Measurements from ENCODE around the gene ATE1. TPM values are rescaled to one million over a fixed set of nuclear protein-coding genes. Genes with fewer than 3 reads are reported as not detected.
"Not testable (repeated sequence)": the region's sequence is repeated elsewhere in the genome, so short reads cannot be mapped to it uniquely, and the experiment has no call there.

ATE1 gene
- total RNA-seq, 6 donors from 2014 or later: 13.5 to 27.9 (median 21.8) TPM

DNA sequence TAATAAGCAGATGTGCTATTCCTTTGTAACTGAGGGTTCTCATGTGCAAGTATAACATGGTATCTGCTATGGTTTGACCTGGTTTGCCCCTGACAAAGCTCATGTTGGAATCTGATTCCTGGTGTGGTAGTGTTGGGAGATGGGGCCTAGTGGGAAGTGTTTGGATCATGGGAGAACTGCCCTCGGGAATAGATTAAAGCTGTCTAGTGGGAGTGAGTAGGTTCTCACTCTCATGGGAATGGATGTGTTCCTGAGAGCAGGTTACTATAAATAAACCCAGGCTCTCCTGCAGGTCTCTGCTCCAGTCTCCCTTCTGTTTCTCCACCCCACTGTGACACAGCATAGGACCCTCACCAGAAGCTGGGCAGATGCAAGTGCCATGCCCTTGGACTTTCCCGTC, 97.7 kb downstream of the ATE1 start:
- H3K4me1 ChIP-seq: no peaks in the 10 kb centered on the region
- H3K9me3 ChIP-seq: no peaks in the 10 kb centered on the region
- H3K27ac ChIP-seq: no peak overlapping the region
- H3K36me3 ChIP-seq: peaks cover 0 to 25% (median 2%) of the 10 kb centered on the region in 4 donors
- ATAC-seq (ENCODE audit: low FRiP score in 2 of 2): no peak
- no peaks in the 10 kb centered on the region for H3K27me3 ChIP-seq
- 91 to 96% methylated on average over 2 of the region's 2 CpGs for WGBS, 2 donors
- no peak overlapping the region for H3K4me3 ChIP-seq
- no peak for DNase-seq
- TF ChIP-seq POLR2AphosphoS5 (IDR thresholded peaks at IDR 0.05) (no peak), EP300 (IDR thresholded peaks at IDR 0.05) (no peak), POLR2A (IDR thresholded peaks at IDR 0.05) (no peak)
- TF ChIP-seq, protein P1, sequence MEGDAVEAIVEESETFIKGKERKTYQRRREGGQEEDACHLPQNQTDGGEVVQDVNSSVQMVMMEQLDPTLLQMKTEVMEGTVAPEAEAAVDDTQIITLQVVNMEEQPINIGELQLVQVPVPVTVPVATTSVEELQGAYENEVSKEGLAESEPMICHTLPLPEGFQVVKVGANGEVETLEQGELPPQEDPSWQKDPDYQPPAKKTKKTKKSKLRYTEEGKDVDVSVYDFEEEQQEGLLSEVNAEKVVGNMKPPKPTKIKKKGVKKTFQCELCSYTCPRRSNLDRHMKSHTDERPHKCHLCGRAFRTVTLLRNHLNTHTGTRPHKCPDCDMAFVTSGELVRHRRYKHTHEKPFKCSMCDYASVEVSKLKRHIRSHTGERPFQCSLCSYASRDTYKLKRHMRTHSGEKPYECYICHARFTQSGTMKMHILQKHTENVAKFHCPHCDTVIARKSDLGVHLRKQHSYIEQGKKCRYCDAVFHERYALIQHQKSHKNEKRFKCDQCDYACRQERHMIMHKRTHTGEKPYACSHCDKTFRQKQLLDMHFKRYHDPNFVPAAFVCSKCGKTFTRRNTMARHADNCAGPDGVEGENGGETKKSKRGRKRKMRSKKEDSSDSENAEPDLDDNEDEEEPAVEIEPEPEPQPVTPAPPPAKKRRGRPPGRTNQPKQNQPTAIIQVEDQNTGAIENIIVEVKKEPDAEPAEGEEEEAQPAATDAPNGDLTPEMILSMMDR (IDR thresholded peaks at IDR 0.05): no peak

DNA sequence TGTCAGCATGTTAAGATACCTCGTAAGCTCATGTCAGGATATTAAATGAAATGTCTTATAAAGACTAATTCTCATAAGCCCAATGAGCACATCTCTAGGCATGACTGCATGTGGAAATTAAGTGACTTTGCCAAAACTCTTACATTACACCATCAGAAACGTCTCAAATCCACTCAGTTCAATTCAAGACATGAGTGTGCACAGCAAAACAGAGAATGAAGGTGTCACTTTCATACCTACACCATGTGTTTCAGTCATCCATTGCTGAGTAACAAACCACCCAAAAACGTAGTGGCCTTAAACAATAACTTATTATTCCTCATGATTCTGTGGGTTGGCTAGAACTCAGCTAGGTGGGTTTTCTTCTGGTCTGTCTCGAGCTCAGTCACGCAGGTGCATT, 99.8 kb downstream of the ATE1 start:
- Histone ChIP-seq H3K4me1 (no peaks in the 10 kb centered on the region), H3K4me3 (no peak overlapping the region), H3K9me3 (no peaks in the 10 kb centered on the region), H3K36me3 (peaks cover 0 to 20% (median 2%) of the 10 kb centered on the region in 4 donors), H3K27me3 (no peaks in the 10 kb centered on the region), H3K27ac (no peak overlapping the region)
- 84 to 94% methylated on average over 5 of the region's 5 CpGs for WGBS, 2 donors
- DNase-seq (no peak), ATAC-seq (ENCODE audit: low FRiP score in 2 of 2) (no peak)
- TF ChIP-seq POLR2AphosphoS5 (IDR thresholded peaks at IDR 0.05) (no peak), POLR2A (IDR thresholded peaks at IDR 0.05) (no peak), EP300 (IDR thresholded peaks at IDR 0.05) (no peak)
- TF ChIP-seq, protein P1 (IDR thresholded peaks at IDR 0.05): no peak

DNA sequence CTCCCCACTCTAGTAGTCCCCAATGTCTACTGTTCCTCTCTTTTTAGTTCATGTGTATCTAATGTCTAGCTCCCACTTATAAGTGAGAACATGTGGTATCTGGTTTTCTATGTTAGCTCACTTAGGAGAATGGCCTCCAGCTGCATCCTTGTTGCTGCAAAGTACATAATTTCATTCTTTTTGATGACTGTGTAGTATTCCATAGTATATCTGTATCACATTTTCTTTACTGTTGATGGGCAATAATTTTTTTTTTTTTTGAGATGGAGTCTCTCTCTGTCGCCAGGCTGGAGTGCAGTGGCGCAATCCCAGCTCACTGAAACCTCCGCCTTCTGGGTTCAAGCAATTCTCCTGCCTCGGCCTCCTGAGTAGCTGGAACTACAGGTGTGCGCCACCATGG, 101.1 kb downstream of the ATE1 start:
- not testable (repeated sequence) for H3K4me1 ChIP-seq; H3K27ac ChIP-seq; H3K4me3 ChIP-seq; H3K27me3 ChIP-seq; DNase-seq; ATAC-seq (ENCODE audit: low FRiP score in 2 of 2); H3K9me3 ChIP-seq
- 94 to 96% methylated on average over 5 of the region's 5 CpGs for WGBS, 2 donors
- H3K36me3 ChIP-seq: peaks cover 0 to 12% (median 2%) of the 10 kb centered on the region in 4 donors

DNA sequence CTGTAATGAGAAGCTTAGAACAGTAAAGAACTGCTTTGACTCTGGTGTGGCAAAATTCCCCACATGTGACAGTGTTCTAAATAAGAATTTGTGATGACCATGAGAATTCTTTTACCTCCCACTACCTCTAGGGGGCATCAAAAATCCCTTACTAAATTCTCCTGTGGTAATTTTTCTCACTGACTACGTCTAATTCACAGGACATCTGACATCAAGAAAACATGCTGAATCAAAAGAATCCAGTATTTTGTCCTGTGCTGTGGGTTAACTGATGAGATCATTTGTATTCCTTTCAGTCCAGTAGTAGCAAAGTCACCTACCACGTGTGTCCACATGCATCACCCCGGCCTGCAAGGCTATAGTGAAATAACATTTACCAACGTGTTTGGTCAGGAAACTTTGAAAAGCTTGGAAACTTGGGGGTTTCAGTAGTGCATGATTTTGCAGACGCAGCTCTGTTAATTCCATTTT, 103.8 kb downstream of the ATE1 start:
- no peaks in the 10 kb centered on the region for H3K27me3 ChIP-seq
- no peak for ATAC-seq (ENCODE audit: low FRiP score in 2 of 2)
- TF ChIP-seq, protein P1 (IDR thresholded peaks at IDR 0.05): peak in 5 of 6 experiments; percentile 36 to 62 (median 49)
- no peak for TF ChIP-seq POLR2A (IDR thresholded peaks at IDR 0.05)
- WGBS, 2 donors: 72 to 75% methylated on average over 5 of the region's 5 CpGs
- H3K27ac ChIP-seq: no peak overlapping the region
- no peaks in the 10 kb centered on the region for H3K4me1 ChIP-seq
- no peak overlapping the region for H3K4me3 ChIP-seq
- H3K36me3 ChIP-seq: peaks cover 0 to 12% (median 2%) of the 10 kb centered on the region in 4 donors
- no peaks in the 10 kb centered on the region for H3K9me3 ChIP-seq
- no peak for DNase-seq

DNA sequence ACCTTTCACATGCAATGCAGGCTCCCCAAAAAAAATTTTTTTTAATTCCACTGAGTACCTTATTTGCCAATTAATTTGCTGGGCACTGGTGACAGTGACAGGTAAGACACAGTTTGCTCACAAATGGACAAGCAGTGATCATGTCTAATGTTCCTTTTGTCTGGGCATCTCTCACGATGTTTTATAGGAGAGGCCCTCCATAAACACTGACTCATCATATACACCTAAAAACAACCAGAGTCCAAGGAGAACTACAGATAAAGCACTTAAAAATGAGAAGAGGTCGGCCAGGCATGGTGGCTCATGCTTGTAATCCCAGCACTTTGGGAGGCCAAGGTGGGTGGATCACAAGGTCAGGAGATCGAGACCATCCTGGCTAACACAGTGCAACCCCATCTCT, 105.1 kb downstream of the ATE1 start:
- TF ChIP-seq, protein P1 (IDR thresholded peaks at IDR 0.05): no peak
- TF ChIP-seq EP300 (IDR thresholded peaks at IDR 0.05): no peak
- TF ChIP-seq POLR2A (IDR thresholded peaks at IDR 0.05): no peak
- no peak for TF ChIP-seq POLR2AphosphoS5 (IDR thresholded peaks at IDR 0.05)
- H3K36me3 ChIP-seq: peaks cover 0 to 1% (median 0%) of the 10 kb centered on the region in 4 donors
- H3K9me3 ChIP-seq: no peaks in the 10 kb centered on the region
- no peaks in the 10 kb centered on the region for H3K4me1 ChIP-seq
- H3K27me3 ChIP-seq: no peaks in the 10 kb centered on the region
- ATAC-seq (ENCODE audit: low FRiP score in 2 of 2) (no peak), DNase-seq (no peak)
- no peak overlapping the region for H3K27ac ChIP-seq
- WGBS, 2 donors: 92 to 94% methylated on average over 3 of the region's 3 CpGs
- no peak overlapping the region for H3K4me3 ChIP-seq
